HG02763 (cell line): ENCODE measurements around the gene TMEM231.
"Not testable (repeated sequence)": the region's sequence is repeated elsewhere in the genome, so short reads cannot be mapped to it uniquely, and the experiment has no call there.

ENCODE experiments used
- ATAC-seq: cut with Tn5 transposase; IDR thresholded peaks from one replicate; pipeline ENCODE4 v1.9.1; 2021; ENCODE audit warnings: mild to moderate bottlenecking, moderate library complexity; ENCODE audit not compliant: unreplicated experiment

The TMEM231 gene

GRCh38 chr16:75555707-75556430 lies at the start of gene TMEM231:
Gene TMEM231 (minus strand): TSS chr16:75556252. CDS start chr16:75556209, 43 bp downstream.
- peak; percentile 97 for ATAC-seq

- no peak for ATAC-seq
Observed at GRCh38 chr16:75603241-75603640, 47.2 kb upstream of the TMEM231 start.

GRCh38 chr16:75599452-75600277 lies 43.6 kb upstream of the TMEM231 start:
- no peak for ATAC-seq

GRCh38 chr16:75593825-75594820 lies 38.1 kb upstream of the TMEM231 start:
- no peak for ATAC-seq

GRCh38 chr16:75593308-75593707 lies 37.3 kb upstream of the TMEM231 start:
- no peak for ATAC-seq

GRCh38 chr16:75591927-75592326 lies 35.9 kb upstream of the TMEM231 start:
- not testable (repeated sequence) for ATAC-seq

- no peak for ATAC-seq
Observed at GRCh38 chr16:75590920-75591843, 35.1 kb upstream of the TMEM231 start.

- no peak for ATAC-seq
Observed at GRCh38 chr16:75589306-75589705, 33.3 kb upstream of the TMEM231 start.

GRCh38 chr16:75588716-75589115 lies 32.7 kb upstream of the TMEM231 start:
- no peak for ATAC-seq

GRCh38 chr16:75584108-75584507 lies 28.1 kb upstream of the TMEM231 start:
- no peak for ATAC-seq

GRCh38 chr16:75579281-75579834 lies 23.3 kb upstream of the TMEM231 start:
- no peak for ATAC-seq

GRCh38 chr16:75578725-75579124 lies 22.7 kb upstream of the TMEM231 start:
- ATAC-seq: no peak

- ATAC-seq: no peak
Observed at GRCh38 chr16:75578212-75578611, 22.2 kb upstream of the TMEM231 start.

- ATAC-seq: peak; percentile 48
Observed at GRCh38 chr16:75576384-75576811, 20.3 kb upstream of the TMEM231 start.

GRCh38 chr16:75575958-75576357 lies 19.9 kb upstream of the TMEM231 start:
- ATAC-seq: no peak

- ATAC-seq: no peak
Observed at GRCh38 chr16:75573955-75574354, 17.9 kb upstream of the TMEM231 start.

GRCh38 chr16:75572864-75573542 lies 17.0 kb upstream of the TMEM231 start:
- no peak for ATAC-seq

- ATAC-seq: no peak
Observed at GRCh38 chr16:75570396-75571065, 14.5 kb upstream of the TMEM231 start.
